GM12878 (cell line): ENCODE measurements around the gene ZNF613. TPM values are rescaled to one million over a fixed set of nuclear protein-coding genes. Genes with fewer than 3 reads are reported as not detected.
"Not testable (repeated sequence)": the region's sequence is repeated elsewhere in the genome, so short reads cannot be mapped to it uniquely, and the experiment has no call there.

Experiments
- ATAC-seq: fragments of 200-7000 bp; cut with Tn5 transposase; 3 replicates; pipeline ENCODE4 v1.9.1; 2020; ENCODE audit warnings: mild to moderate bottlenecking, moderate library complexity
- BruUV-seq: library from RNA; stranded (reverse); fragments of 400-500 nt; replicated peaks from 2 replicates; lab custom pipeline; 2021; lab: Mats Ljungman, UMichigan
- CTCF ChIA-PET: fragments of 300-600 bp; sonication (Branson Sonifier 250); formaldehyde crosslinking; extraction: SDS; loops from one replicate; lab custom pipeline; 2021; ENCODE audit warnings: inconsistent platforms; lab: Yijun Ruan, JAX
- POLR2A ChIA-PET: fragments of 350-600 bp; formaldehyde crosslinking; extraction: SDS; loops from one replicate; lab custom pipeline; 2021; ENCODE audit warnings: inconsistent platforms; lab: Charles Lee
- RAD21 ChIA-PET: fragments of 300-600 bp; sonication (Branson Sonifier 250); formaldehyde crosslinking; loops from one replicate; lab custom pipeline; 2023; ENCODE audit warnings: antibody characterized with exemption; ENCODE audit not compliant: unreplicated experiment; lab: Charles Lee
- SMC1A ChIA-PET: fragments of 300-600 bp; sonication (Branson Sonifier 250); formaldehyde crosslinking; loops from one replicate; lab custom pipeline; 2023; ENCODE audit not compliant: unreplicated experiment, uncharacterized antibody; lab: Charles Lee
- DNase-seq: peaks from one replicate; pipeline ENCODE4 v3.0.0-alpha.2; 2011; ENCODE audit warnings: low read depth, low spot score
- FAIRE-seq: peaks from 3 replicates; lab custom pipeline; 2011; peaks lifted over from hg19 to GRCh38; lab: Jason Lieb, UNC
- H2AFZ ChIP-seq: 2 replicates; pipeline ENCODE4 v1.6.0; 2011; ENCODE audit warnings: low read depth, low read length, control low read depth; ENCODE audit not compliant: control insufficient read depth
- H3K27ac ChIP-seq: 2 replicates; pipeline ENCODE4 v1.5.1; 2011; ENCODE audit warnings: control low read depth; ENCODE audit not compliant: control insufficient read depth, insufficient read depth
- H3K27me3 ChIP-seq, 2 experiments: replicated peaks in 1 of 2; 2 replicates each; pipeline versions ENCODE4 v1.6.0 to v1.6.1; 2011; ENCODE audit warnings: low read length in 1 of 2; ENCODE audit not compliant: control insufficient read depth in 2 of 2, insufficient read depth in 2 of 2
- H3K36me3 ChIP-seq, 2 experiments: 2 replicates each; pipeline ENCODE4 v1.5.1; 2011; ENCODE audit warnings: low read length in 1 of 2; ENCODE audit not compliant: control insufficient read depth in 2 of 2, insufficient read depth in 2 of 2
- H3K4me1 ChIP-seq: 2 replicates; pipeline ENCODE4 v1.6.1; 2011; ENCODE audit warnings: mild to moderate bottlenecking, low read length, moderate library complexity, mixed read lengths; ENCODE audit not compliant: control insufficient read depth, insufficient read depth
- H3K4me2 ChIP-seq: 2 replicates; pipeline ENCODE4 v1.6.0; 2011; ENCODE audit warnings: control low read depth; ENCODE audit not compliant: control insufficient read depth, insufficient read depth
- H3K4me3 ChIP-seq: fragments of 200-600 bp; sonication (generic); 2 replicates; pipeline ENCODE4 v1.5.1; 2016
- H3K79me2 ChIP-seq: 2 replicates; pipeline ENCODE4 v1.6.0; 2011; ENCODE audit warnings: low read length; ENCODE audit not compliant: control insufficient read depth, insufficient read depth
- H3K9ac ChIP-seq: 2 replicates; pipeline ENCODE4 v1.8.0; 2011; ENCODE audit warnings: low read length, control low read depth, mixed read lengths; ENCODE audit not compliant: control insufficient read depth, insufficient read depth
- H3K9me3 ChIP-seq: replicated peaks from 3 replicates; pipeline ENCODE4 v1.5.1; 2011; ENCODE audit warnings: mild to moderate bottlenecking, low read length; ENCODE audit not compliant: control insufficient read depth, insufficient read depth
- H4K20me1 ChIP-seq: 2 replicates; pipeline ENCODE4 v1.6.0; 2011; ENCODE audit not compliant: control insufficient read depth, insufficient read depth
- ATF7 ChIP-seq: fragments of 450-650 bp; IDR thresholded peaks from 2 replicates; pipeline ENCODE4 v1.6.1; 2016; ENCODE audit warnings: low read depth, mild to moderate bottlenecking
- WGBS: methylation state at CpG from one replicate; pipeline ENCODE4 v1.1.6; 2016; ENCODE audit warnings: low lambda C conversion rate; ENCODE audit not compliant: insufficient replicate concordance, insufficient coverage; ENCODE audit errors: missing lambda C conversion rate; 5-methylcytosine and 5-hydroxymethylcytosine counted together
- in situ Hi-C: fragments of 300-500 bp; cut with MboI; formaldehyde crosslinking; loops from 9 replicates; pipeline ENCODE4 v1.14.3; 2018; ENCODE audit warnings: mixed read lengths
- intact Hi-C: fragments of 100-400 bp; cut with micrococcal nuclease; formaldehyde crosslinking; loops from one replicate; pipeline ENCODE4 v1.14.2; 2022; ENCODE audit not compliant: unreplicated experiment
- polyA plus RNA-seq, 11 experiments: library from polyadenylated mRNA; depleted of rRNA in 4 of 11; unstranded in 6 of 11; stranded (reverse) in 5 of 11; fragments of >200 nt; fragmentation: Nextera tagmentation in 4 of 11; fragmentation: Illumina TruSeq in 1 of 11; extraction: Ambion mirVana in 4 of 11; extraction: Trizol in 1 of 11; gene quantifications; 1 replicate in 1 of 11; 2 replicates in 10 of 11; pipeline versions ENCODE4 v1.2.1 to v1.2.3, GENCODE V29; 2011 to 2016; ENCODE audit warnings: inconsistent platforms in 2 of 11, missing spikeins in 2 of 11, low read depth in 1 of 11
- total RNA-seq, 4 experiments: library from RNA; depleted of rRNA in 3 of 4; stranded (reverse); fragments of >200 nt in 3 of 4; fragmentation: Illumina TruSeq in 1 of 4; extraction: Trizol in 1 of 4; gene quantifications; 2 replicates each; pipeline versions ENCODE4 v1.2.1 to v1.2.3, GENCODE V29; 2013 to 2021
- TF ChIP-seq, protein P1 (sequence below): fragments of 450-650 bp; formaldehyde crosslinking; IDR thresholded peaks from 2 replicates; pipeline ENCODE4 v1.4.0; 2022; ENCODE audit warnings: mild to moderate bottlenecking, moderate library complexity

ZNF613 gene
- total and polyA plus RNA-seq, 10 of the 15 experiments (the other 5 are each of a cell fraction or from before 2014, with no cell fraction given), result 3.3 to 7.8 (median 5.0) TPM

- TF ChIP-seq, protein P1, sequence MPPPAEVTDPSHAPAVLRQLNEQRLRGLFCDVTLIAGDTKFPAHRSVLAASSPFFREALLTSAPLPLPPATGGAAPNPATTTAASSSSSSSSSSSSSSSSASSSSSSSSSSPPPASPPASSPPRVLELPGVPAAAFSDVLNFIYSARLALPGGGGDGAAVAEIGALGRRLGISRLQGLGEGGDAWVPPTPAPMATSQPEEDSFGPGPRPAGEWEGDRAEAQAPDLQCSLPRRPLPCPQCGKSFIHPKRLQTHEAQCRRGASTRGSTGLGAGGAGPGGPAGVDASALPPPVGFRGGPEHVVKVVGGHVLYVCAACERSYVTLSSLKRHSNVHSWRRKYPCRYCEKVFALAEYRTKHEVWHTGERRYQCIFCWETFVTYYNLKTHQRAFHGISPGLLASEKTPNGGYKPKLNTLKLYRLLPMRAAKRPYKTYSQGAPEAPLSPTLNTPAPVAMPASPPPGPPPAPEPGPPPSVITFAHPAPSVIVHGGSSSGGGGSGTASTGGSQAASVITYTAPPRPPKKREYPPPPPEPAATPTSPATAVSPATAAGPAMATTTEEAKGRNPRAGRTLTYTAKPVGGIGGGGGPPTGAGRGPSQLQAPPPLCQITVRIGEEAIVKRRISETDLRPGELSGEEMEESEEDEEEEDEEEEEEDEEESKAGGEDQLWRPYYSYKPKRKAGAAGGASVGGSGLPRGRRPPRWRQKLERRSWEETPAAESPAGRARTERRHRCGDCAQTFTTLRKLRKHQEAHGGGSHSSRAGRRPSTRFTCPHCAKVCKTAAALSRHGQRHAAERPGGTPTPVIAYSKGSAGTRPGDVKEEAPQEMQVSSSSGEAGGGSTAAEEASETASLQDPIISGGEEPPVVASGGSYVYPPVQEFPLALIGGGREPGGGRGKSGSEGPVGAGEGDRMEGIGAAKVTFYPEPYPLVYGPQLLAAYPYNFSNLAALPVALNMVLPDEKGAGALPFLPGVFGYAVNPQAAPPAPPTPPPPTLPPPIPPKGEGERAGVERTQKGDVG (CRISPR knock-in tag), result no peak
- TF ChIP-seq ATF7, result no peak
Observed at GRCh38 chr19:51980116-51980736, 53.0 kb downstream of the ZNF613 start (continued).

GRCh38 chr19:51980926-51981325, 53.7 kb downstream of the ZNF613 start:
- RAD21 ChIA-PET, H3K4me2 ChIP-seq, H3K4me3 ChIP-seq, ATAC-seq, BruUV-seq, intact Hi-C loops, SMC1A ChIA-PET, H2AFZ ChIP-seq, H3K27me3 ChIP-seq, H3K4me1 ChIP-seq, POLR2A ChIA-PET, CTCF ChIA-PET, DNase-seq, H3K27ac ChIP-seq, H3K79me2 ChIP-seq, H4K20me1 ChIP-seq, H3K36me3 ChIP-seq, in situ Hi-C loops, FAIRE-seq, H3K9ac ChIP-seq: not testable (repeated sequence)
- WGBS, result 83% methylated on average over 6 of the region's 6 CpGs
- H3K9me3 ChIP-seq, result peaks cover 32% of the 10 kb centered on the region; the same call in 2 of the 3 replicates
